ENCODE data around the gene C16orf46. TPM values are rescaled to one million over a fixed set of nuclear protein-coding genes. Genes with fewer than 3 reads are reported as not detected.

Gene C16orf46
- total RNA-seq, 4 donors from 2014 or later = 0.54 to 2.5 (median 1.3) TPM

DNA sequence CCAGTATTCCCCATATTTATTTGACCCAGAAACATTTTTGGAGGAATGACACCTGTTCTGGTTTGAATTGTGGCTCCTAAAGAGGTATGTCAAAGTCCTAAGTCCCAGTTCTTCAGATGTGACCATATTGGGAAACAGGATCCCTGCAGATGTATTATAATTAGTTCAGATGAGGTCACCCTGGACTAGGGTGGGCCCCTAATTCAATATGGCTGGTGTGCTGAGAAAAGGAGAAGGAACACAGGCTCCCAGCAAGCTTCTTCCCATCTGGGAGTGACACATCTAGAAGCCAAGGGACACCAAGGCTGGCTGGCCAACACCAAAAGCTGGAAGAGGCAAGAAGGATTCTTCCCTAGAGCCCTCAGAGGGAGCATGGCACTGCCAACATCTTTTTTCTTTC, 22.9 kb upstream of the C16orf46 start:
- H3K4me3 ChIP-seq (ENCODE audit: low read depth, poor library complexity, severe bottlenecking) = no peak overlapping the region
- no peak for TF ChIP-seq POLR2A (IDR thresholded peaks at IDR 0.05)
- TF ChIP-seq CTCF (IDR thresholded peaks at IDR 0.05) = no peak
- intact Hi-C loops (cut with DNase I; ENCODE audit: low total_unique reads) = no loop called here
- DNase-seq (ENCODE audit: low spot score in 2 of 2) = no peak

DNA sequence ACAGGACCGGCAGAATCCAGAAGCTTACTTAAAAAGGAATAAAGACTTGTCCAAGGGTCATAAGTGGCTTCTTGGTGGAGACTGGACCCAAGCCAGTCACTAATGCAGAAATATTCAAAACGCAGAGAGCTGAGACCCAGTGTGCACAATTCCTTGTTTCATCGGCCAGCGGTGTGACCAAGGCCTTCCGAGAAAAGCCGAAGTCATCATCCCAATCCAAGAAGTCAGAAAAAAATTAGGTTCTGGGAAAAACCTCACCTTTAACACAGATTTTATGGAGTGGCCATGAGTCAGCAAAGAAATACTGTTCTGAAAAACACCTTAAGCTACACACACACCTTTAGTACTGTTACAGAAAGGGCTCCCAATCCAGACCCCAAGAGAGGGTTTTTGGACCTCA, 20.2 kb upstream of the C16orf46 start:
- WGBS, 2 donors = 94% methylated on average over 6 of the region's 6 CpGs
- intact Hi-C loops (cut with DNase I; ENCODE audit: low total_unique reads) = no loop called here
- H3K4me3 ChIP-seq (ENCODE audit: low read depth, poor library complexity, severe bottlenecking) = no peak overlapping the region
- TF ChIP-seq POLR2A (IDR thresholded peaks at IDR 0.05) (no peak), CTCF (IDR thresholded peaks at IDR 0.05) (no peak)
- DNase-seq (ENCODE audit: low spot score in 2 of 2) = peak in 1 of 2 donors; percentile 40

- no peak overlapping the region for H3K4me3 ChIP-seq (ENCODE audit: low read depth, poor library complexity, severe bottlenecking)
- peak in 1 of 2 donors; percentile 74 for DNase-seq (ENCODE audit: low spot score in 2 of 2)
- WGBS, 2 donors = 37 to 39% methylated on average over 8 of the region's 8 CpGs
- intact Hi-C loops (cut with DNase I; ENCODE audit: low total_unique reads) = no loop called here
- no peak for TF ChIP-seq CTCF (IDR thresholded peaks at IDR 0.05)
Measured at GRCh38 chr16:81096715-81097208, 19.7 kb upstream of the C16orf46 start.

GRCh38 chr16:81095953-81096714, 19.1 kb upstream of the C16orf46 start, which contains the start of gene GCSH:
TSS of gene GCSH (minus strand) at chr16:81096395. CDS start at chr16:81096278, 117 bp downstream.
- WGBS, 2 donors = 0% methylated on average over 17 to 34 of the region's 83 CpGs
- intact Hi-C loops (cut with DNase I; ENCODE audit: low total_unique reads) = no loop called here

GRCh38 chr16:81095653-81095952, 18.6 kb upstream of the C16orf46 start:
- TF ChIP-seq CTCF (IDR thresholded peaks at IDR 0.05) = no peak
- TF ChIP-seq POLR2A (IDR thresholded peaks at IDR 0.05) = no peak
- DNase-seq (ENCODE audit: low spot score in 2 of 2) = no peak
- peak overlapping the region; percentile 77 for H3K4me3 ChIP-seq (ENCODE audit: low read depth, poor library complexity, severe bottlenecking)
- 0 to 1% methylated on average over 19 to 22 of the region's 22 CpGs for WGBS, 2 donors
- intact Hi-C loops (cut with DNase I; ENCODE audit: low total_unique reads) = no loop called here

More at GRCh38 chr16:81095953-81096714, 19.1 kb upstream of the C16orf46 start, which contains the start of gene GCSH:
- peak; percentile 98 to 100 for DNase-seq (ENCODE audit: low spot score in 2 of 2)
- TF ChIP-seq POLR2A (IDR thresholded peaks at IDR 0.05) (no peak), CTCF (IDR thresholded peaks at IDR 0.05) (no peak)
- peak within 1 kb of the TSS; percentile 77 for H3K4me3 ChIP-seq (ENCODE audit: low read depth, poor library complexity, severe bottlenecking)

Measured in lower leg skin (tissue), 4 donors.